HG02981 (cell line): ENCODE measurements around the gene PCSK4.
"Not testable (repeated sequence)": the region's sequence is repeated elsewhere in the genome, so short reads cannot be mapped to it uniquely, and the experiment has no call there.

Experiments
- ATAC-seq: cut with Tn5 transposase; IDR thresholded peaks from one replicate; pipeline ENCODE4 v1.9.1; 2021; ENCODE audit warnings: mild to moderate bottlenecking, moderate library complexity; ENCODE audit not compliant: unreplicated experiment

PCSK4 gene

GRCh38 chr19:1490311-1491113 lies at the start of gene PCSK4:
Gene PCSK4 (minus strand): TSS chr19:1490350. CDS start chr19:1490346, 4 bp downstream.
- ATAC-seq: peak; percentile 76

GRCh38 chr19:1539749-1540148 lies 49.6 kb upstream of the PCSK4 start:
- ATAC-seq: not testable (repeated sequence)

GRCh38 chr19:1538978-1539377 lies 48.8 kb upstream of the PCSK4 start:
- no peak for ATAC-seq

GRCh38 chr19:1535699-1536098 lies 45.5 kb upstream of the PCSK4 start:
- ATAC-seq: not testable (repeated sequence)

GRCh38 chr19:1534972-1535371 lies 44.8 kb upstream of the PCSK4 start:
- ATAC-seq: no peak

GRCh38 chr19:1533510-1534150 lies 43.5 kb upstream of the PCSK4 start:
- ATAC-seq: no peak

GRCh38 chr19:1532003-1532402 lies 41.9 kb upstream of the PCSK4 start:
- no peak for ATAC-seq

- ATAC-seq: no peak
These were observed 41.4 kb upstream of the PCSK4 start for GRCh38 chr19:1531587-1531986.

GRCh38 chr19:1530856-1531255 lies 40.7 kb upstream of the PCSK4 start:
- ATAC-seq: not testable (repeated sequence)

- no peak for ATAC-seq
These were observed 39.3 kb upstream of the PCSK4 start for GRCh38 chr19:1529430-1529816.

GRCh38 chr19:1528596-1529429 lies 38.7 kb upstream of the PCSK4 start:
- no peak for ATAC-seq

- no peak for ATAC-seq
These were observed 37.6 kb upstream of the PCSK4 start for GRCh38 chr19:1527650-1528309.

GRCh38 chr19:1526979-1527649 lies 37.0 kb upstream of the PCSK4 start:
- ATAC-seq: no peak

GRCh38 chr19:1526066-1526778 lies 36.1 kb upstream of the PCSK4 start:
- ATAC-seq: no peak

GRCh38 chr19:1525343-1525742 lies 35.2 kb upstream of the PCSK4 start:
- ATAC-seq: no peak

- ATAC-seq: no peak
These were observed 34.8 kb upstream of the PCSK4 start for GRCh38 chr19:1524972-1525325.

GRCh38 chr19:1524287-1524971 lies 34.3 kb upstream of the PCSK4 start:
- no peak for ATAC-seq

- no peak for ATAC-seq
These were observed 33.5 kb upstream of the PCSK4 start, which contains the start of gene PLK5 for GRCh38 chr19:1523412-1524286. Gene PLK5 (plus strand): TSS chr19:1524077. CDS start chr19:1526997, 2,920 bp downstream.
